ENCODE measurements around the gene NHLH1.

DNA sequence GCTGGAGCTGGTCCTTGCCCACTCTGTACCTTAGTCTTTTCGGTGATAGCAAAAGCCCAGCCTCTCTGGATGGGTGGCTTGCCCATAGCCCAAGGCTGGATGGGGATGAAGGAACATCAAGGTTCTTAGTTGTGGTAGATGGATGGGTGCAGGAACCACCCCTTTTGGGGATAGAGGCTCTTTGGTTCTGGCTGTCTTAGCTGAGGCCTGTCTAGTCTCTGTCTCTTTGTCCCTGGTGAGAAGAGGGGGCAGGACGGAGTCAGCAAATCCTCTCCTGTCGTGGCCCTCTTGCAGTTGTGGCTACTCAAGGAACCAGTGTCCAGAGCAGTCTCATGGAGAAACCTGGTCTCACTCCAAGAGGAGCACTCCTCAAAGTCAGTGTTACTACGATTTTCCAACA is 42.0 kb downstream of the NHLH1 start:
- TF ChIP-seq POLR2AphosphoS5 (IDR thresholded peaks at IDR 0.05; ENCODE audit: low read depth, low read length) (no peak), REST (IDR thresholded peaks at IDR 0.05; ENCODE audit: insufficient read depth in 1 of 2, low read depth in 2 of 2, low read length in 1 of 2) (no peak), SIN3A (IDR thresholded peaks at IDR 0.05; ENCODE audit: borderline replicate concordance, insufficient read depth, low read depth, low read length) (no peak)
- TF ChIP-seq, protein P1, sequence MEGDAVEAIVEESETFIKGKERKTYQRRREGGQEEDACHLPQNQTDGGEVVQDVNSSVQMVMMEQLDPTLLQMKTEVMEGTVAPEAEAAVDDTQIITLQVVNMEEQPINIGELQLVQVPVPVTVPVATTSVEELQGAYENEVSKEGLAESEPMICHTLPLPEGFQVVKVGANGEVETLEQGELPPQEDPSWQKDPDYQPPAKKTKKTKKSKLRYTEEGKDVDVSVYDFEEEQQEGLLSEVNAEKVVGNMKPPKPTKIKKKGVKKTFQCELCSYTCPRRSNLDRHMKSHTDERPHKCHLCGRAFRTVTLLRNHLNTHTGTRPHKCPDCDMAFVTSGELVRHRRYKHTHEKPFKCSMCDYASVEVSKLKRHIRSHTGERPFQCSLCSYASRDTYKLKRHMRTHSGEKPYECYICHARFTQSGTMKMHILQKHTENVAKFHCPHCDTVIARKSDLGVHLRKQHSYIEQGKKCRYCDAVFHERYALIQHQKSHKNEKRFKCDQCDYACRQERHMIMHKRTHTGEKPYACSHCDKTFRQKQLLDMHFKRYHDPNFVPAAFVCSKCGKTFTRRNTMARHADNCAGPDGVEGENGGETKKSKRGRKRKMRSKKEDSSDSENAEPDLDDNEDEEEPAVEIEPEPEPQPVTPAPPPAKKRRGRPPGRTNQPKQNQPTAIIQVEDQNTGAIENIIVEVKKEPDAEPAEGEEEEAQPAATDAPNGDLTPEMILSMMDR (IDR thresholded peaks at IDR 0.05), result no peak

Measured in Panc1 (cell line).